Testis (tissue), 3 donors: ENCODE results near the gene GRAMD1A. TPM values are rescaled to one million over a fixed set of nuclear protein-coding genes. Genes with fewer than 3 reads are reported as not detected.

Experiments used
- DNase-seq: peaks from one replicate; pipeline ENCODE4 v3.0.0-alpha.2; 2019
- H3K27ac ChIP-seq, 2 donors: fragments of 200-600 bp; sonication (generic); one replicate each; pipeline ENCODE4 v1.5.1; 2019
- H3K27me3 ChIP-seq: fragments of 200-600 bp; sonication (generic); one replicate; pipeline ENCODE4 v1.5.1; 2019
- H3K36me3 ChIP-seq: fragments of 200-600 bp; sonication (generic); one replicate; pipeline ENCODE4 v1.5.1; 2017; ENCODE audit warnings: low read depth; ENCODE audit errors: missing control alignments
- H3K4me1 ChIP-seq: fragments of 200-600 bp; sonication (generic); one replicate; pipeline ENCODE4 v1.5.1; 2019
- H3K4me3 ChIP-seq, 2 donors: fragments of 200-600 bp; sonication (generic); one replicate each; pipeline ENCODE4 v1.5.1; 2017 to 2019
- H3K9me3 ChIP-seq: fragments of 200-600 bp; sonication (generic); one replicate; pipeline ENCODE4 v1.5.1; 2017
- CTCF ChIP-seq, 3 experiments: fragments of 450-650 bp in 2 of 3; fragments of 200-600 bp in 1 of 3; sonication (generic) in 1 of 3; IDR thresholded peaks; one replicate each; pipeline ENCODE4 v1.5.1; 2016 to 2019; ENCODE audit warnings: antibody characterized with exemption in 3 of 3, mild to moderate bottlenecking in 2 of 3, moderate library complexity in 1 of 3
- POLR2A ChIP-seq: fragments of 450-650 bp; IDR thresholded peaks from one replicate; pipeline ENCODE4 v1.6.1; 2017; ENCODE audit warnings: antibody characterized with exemption, mild to moderate bottlenecking, moderate library complexity
- WGBS, 2 donors: methylation state at CpG; one replicate each; pipeline ENCODE4 v1.1.5; 2018; 5-methylcytosine and 5-hydroxymethylcytosine counted together
- intact Hi-C: fragments of 100-400 bp; cut with DNase I; formaldehyde crosslinking; loops from one replicate; pipeline ENCODE4 v1.15.1; 2023; ENCODE audit warnings: low total_unique reads
- polyA plus RNA-seq: library from polyadenylated mRNA; stranded (reverse); fragments of 350-450 nt; fragmentation: Illumina TruSeq; extraction: RNeasy Lipid Tissue Mini Kit (QIAGEN cat#74804); gene quantifications from one replicate; pipeline ENCODE4 v1.2.3, GENCODE V29; 2014; ENCODE audit warnings: low read depth, low replicate concordance; ENCODE audit not compliant: insufficient read depth
- total RNA-seq, 2 donors: library from RNA; depleted of rRNA; stranded (reverse); fragments of >200 nt; gene quantifications; one replicate each; pipeline ENCODE4 v1.2.3, GENCODE V29; 2016

GRAMD1A gene
- total and polyA plus RNA-seq, 3 donors from 2014 or later = 62.8 to 99.3 (median 92.4) TPM

GRCh38 chr19:35051796-35052195 lies 51.7 kb downstream of the GRAMD1A start:
- no peak overlapping the region for H3K4me3 ChIP-seq
- H3K9me3 ChIP-seq = no peaks in the 10 kb centered on the region
- no peak for DNase-seq
- H3K36me3 ChIP-seq = no peaks in the 10 kb centered on the region
- H3K4me1 ChIP-seq = no peaks in the 10 kb centered on the region
- 89 to 90% methylated on average over 5 of the region's 5 CpGs for WGBS, 2 donors
- no peak overlapping the region for H3K27ac ChIP-seq
- intact Hi-C loops = no loop called here
- no peak for TF ChIP-seq POLR2A
- TF ChIP-seq CTCF (IDR thresholded peaks at IDR 0.05) = no peak
- H3K27me3 ChIP-seq = no peaks in the 10 kb centered on the region

- H3K4me3 ChIP-seq = no peak overlapping the region
- H3K27me3 ChIP-seq = no peaks in the 10 kb centered on the region
- no peaks in the 10 kb centered on the region for H3K36me3 ChIP-seq
- H3K4me1 ChIP-seq = no peaks in the 10 kb centered on the region
- no peak overlapping the region for H3K27ac ChIP-seq
- H3K9me3 ChIP-seq = no peaks in the 10 kb centered on the region
- TF ChIP-seq POLR2A (no peak), CTCF (IDR thresholded peaks at IDR 0.05) (no peak)
- intact Hi-C loops = no loop called here
- 79 to 83% methylated on average over 8 of the region's 8 CpGs for WGBS, 2 donors
- DNase-seq = no peak
These were observed 52.6 kb downstream of the GRAMD1A start for GRCh38 chr19:35052599-35053190.

- intact Hi-C loops = no loop called here
- no peak for DNase-seq
- no peaks in the 10 kb centered on the region for H3K27me3 ChIP-seq
- H3K4me1 ChIP-seq = no peaks in the 10 kb centered on the region
- no peak overlapping the region for H3K4me3 ChIP-seq
- no peaks in the 10 kb centered on the region for H3K9me3 ChIP-seq
- no peak overlapping the region for H3K27ac ChIP-seq
- 78 to 87% methylated on average over 9 of the region's 9 CpGs for WGBS, 2 donors
- TF ChIP-seq POLR2A = no peak
- no peak for TF ChIP-seq CTCF (IDR thresholded peaks at IDR 0.05)
- H3K36me3 ChIP-seq = no peaks in the 10 kb centered on the region
These were observed 53.7 kb downstream of the GRAMD1A start for GRCh38 chr19:35053667-35054293.

- H3K27ac ChIP-seq = no peak overlapping the region
- 87 to 89% methylated on average over 9 of the region's 9 CpGs for WGBS, 2 donors
These were observed 54.5 kb downstream of the GRAMD1A start for GRCh38 chr19:35054626-35055025.

More at GRCh38 chr19:35054626-35055025, 54.5 kb downstream of the GRAMD1A start:
- H3K9me3 ChIP-seq = no peaks in the 10 kb centered on the region
- no peaks in the 10 kb centered on the region for H3K36me3 ChIP-seq
- H3K4me3 ChIP-seq = no peak overlapping the region
- no peak for DNase-seq
- TF ChIP-seq CTCF (IDR thresholded peaks at IDR 0.05) (no peak), POLR2A (no peak)
- no peaks in the 10 kb centered on the region for H3K27me3 ChIP-seq
- no peaks in the 10 kb centered on the region for H3K4me1 ChIP-seq
- intact Hi-C loops = no loop called here
